Measurements from ENCODE around the gene NECTIN4.

NECTIN4 gene

GRCh38 chr1:161111117-161111516, 21.8 kb upstream of the NECTIN4 start:
- DNase-seq, result no peak

- DNase-seq, result no peak
Measured at GRCh38 chr1:161106431-161106830, 17.1 kb upstream of the NECTIN4 start.

GRCh38 chr1:161100556-161100955, 11.2 kb upstream of the NECTIN4 start:
- no peak for DNase-seq

- DNase-seq, result no peak
Measured at GRCh38 chr1:161099090-161099802, 9.9 kb upstream of the NECTIN4 start.

- DNase-seq, result peak; percentile 74
Measured at GRCh38 chr1:161098210-161099068, 9.1 kb upstream of the NECTIN4 start, which contains the start of gene KLHDC9. KLHDC9 (plus strand) TSS chr1:161098361; CDS start chr1:161098536, 175 bp downstream.

GRCh38 chr1:161096530-161096929, 7.2 kb upstream of the NECTIN4 start:
- no peak for DNase-seq

GRCh38 chr1:161096015-161096414, 6.7 kb upstream of the NECTIN4 start:
- DNase-seq, result no peak

GRCh38 chr1:161095230-161095629, 5.9 kb upstream of the NECTIN4 start:
- no peak for DNase-seq

GRCh38 chr1:161094481-161094880, 5.1 kb upstream of the NECTIN4 start:
- no peak for DNase-seq

GRCh38 chr1:161092621-161093028, 3.3 kb upstream of the NECTIN4 start:
- no peak for DNase-seq

GRCh38 chr1:161091796-161092507, 2.6 kb upstream of the NECTIN4 start:
- no peak for DNase-seq

GRCh38 chr1:161091093-161091492, 1.7 kb upstream of the NECTIN4 start:
- no peak for DNase-seq

- no peak for DNase-seq
Measured at GRCh38 chr1:161090617-161091016, 1.3 kb upstream of the NECTIN4 start.

- no peak for DNase-seq
Measured at GRCh38 chr1:161089938-161090337, 580 bp upstream of the NECTIN4 start.

GRCh38 chr1:161088587-161089110, 709 bp downstream of the NECTIN4 start:
- no peak for DNase-seq

- no peak for DNase-seq
Measured at GRCh38 chr1:161086457-161086856, 2.9 kb downstream of the NECTIN4 start.

- DNase-seq, result no peak
Measured at GRCh38 chr1:161085165-161085564, 4.2 kb downstream of the NECTIN4 start.

GRCh38 chr1:161084597-161084988, 4.8 kb downstream of the NECTIN4 start:
- DNase-seq, result no peak

GRCh38 chr1:161083748-161084596, 5.4 kb downstream of the NECTIN4 start:
- no peak for DNase-seq

- DNase-seq, result no peak
Measured at GRCh38 chr1:161082996-161083747, 6.2 kb downstream of the NECTIN4 start.

GRCh38 chr1:161082483-161082882, 6.9 kb downstream of the NECTIN4 start:
- no peak for DNase-seq

All from NCI-H2029 treated with DMSO at 0.1 percent for 48 hours (cell line).